HFFc6 (cell line): Measurements from ENCODE around the gene CGREF1. TPM values are rescaled to one million over a fixed set of nuclear protein-coding genes. Genes with fewer than 3 reads are reported as not detected.

Experiments
- DNase-seq: peaks from one replicate; pipeline ENCODE4 v3.0.0-alpha.2; 2018
- H3K27ac Mint-ChIP-seq: 2 replicates; pipeline ENCODE4 v1.8.0; 2020; ENCODE audit warnings: mild to moderate bottlenecking, mixed read lengths
- H3K27me3 Mint-ChIP-seq: 2 replicates; pipeline ENCODE4 v1.8.0; 2021; ENCODE audit warnings: mild to moderate bottlenecking, moderate library complexity, mixed read lengths; ENCODE audit not compliant: insufficient read depth
- H3K36me3 Mint-ChIP-seq: 2 replicates; pipeline ENCODE4 v1.8.0; 2021; ENCODE audit warnings: low read depth, mixed read lengths
- H3K4me1 Mint-ChIP-seq: 2 replicates; pipeline ENCODE4 v1.8.0; 2020; ENCODE audit warnings: low read depth, mixed read lengths
- H3K4me3 Mint-ChIP-seq: 2 replicates; pipeline ENCODE4 v1.8.0; 2020; ENCODE audit warnings: mild to moderate bottlenecking, moderate library complexity, mixed read lengths
- H3K9me3 Mint-ChIP-seq: 2 replicates; pipeline ENCODE4 v1.8.0; 2020; ENCODE audit warnings: mild to moderate bottlenecking, mixed read lengths
- CTCF ChIP-seq: fragments of 200-600 bp; sonication (generic); IDR thresholded peaks from 2 replicates; pipeline ENCODE4 v1.5.0; 2021; ENCODE audit warnings: antibody characterized with exemption, mild to moderate bottlenecking
- total RNA-seq, 6 experiments: library from RNA; stranded (reverse); fragmentation: NEBNext Ultra II Directional; extraction: Animal tissue kit (Norgen Biotek cat#: 25700); gene quantifications; 2 replicates in 1 of 6; 3 replicates in 5 of 6; pipeline ENCODE4 v1.2.3, GENCODE V29; 2021

The CGREF1 gene
- total RNA-seq, 6 experiments from 2014 or later: 0.12 TPM; not detected in 5

- H3K9me3 Mint-ChIP-seq: no peaks in the 10 kb centered on the region
- peaks cover 49% of the 10 kb centered on the region for H3K4me1 Mint-ChIP-seq
Observed at GRCh38 chr2:27069436-27069835, 49.5 kb downstream of the CGREF1 start.

GRCh38 chr2:27067385-27067784 is 51.5 kb downstream of the CGREF1 start:
- peaks cover 45% of the 10 kb centered on the region for H3K4me1 Mint-ChIP-seq
- no peak overlapping the region for H3K4me3 Mint-ChIP-seq
- no peaks in the 10 kb centered on the region; the same call in 1 of the 2 replicates for H3K27me3 Mint-ChIP-seq
- no peak for TF ChIP-seq CTCF
- H3K9me3 Mint-ChIP-seq: no peaks in the 10 kb centered on the region
- H3K36me3 Mint-ChIP-seq: peaks cover 66% of the 10 kb centered on the region
- no peak overlapping the region for H3K27ac Mint-ChIP-seq
- DNase-seq: no peak

More at GRCh38 chr2:27069436-27069835, 49.5 kb downstream of the CGREF1 start:
- H3K36me3 Mint-ChIP-seq: peaks cover 50% of the 10 kb centered on the region
- no peaks in the 10 kb centered on the region; the same call in 1 of the 2 replicates for H3K27me3 Mint-ChIP-seq
- no peak for DNase-seq
- TF ChIP-seq CTCF: no peak
- peak overlapping the region; percentile 69 for H3K27ac Mint-ChIP-seq
- H3K4me3 Mint-ChIP-seq: peak overlapping the region; percentile 99

- no peak for DNase-seq
- Mint-ChIP-seq H3K9me3 (no peaks in the 10 kb centered on the region), H3K27ac (no peak overlapping the region), H3K4me1 (peaks cover 32% of the 10 kb centered on the region), H3K27me3 (peaks cover 2% of the 10 kb centered on the region; the same call in 1 of the 2 replicates), H3K36me3 (peaks cover 57% of the 10 kb centered on the region), H3K4me3 (no peak overlapping the region)
- TF ChIP-seq CTCF: no peak
Observed at GRCh38 chr2:27065128-27065527, 53.8 kb downstream of the CGREF1 start.

GRCh38 chr2:27060323-27060722 is 58.6 kb downstream of the CGREF1 start:
- no peak for TF ChIP-seq CTCF
- no peak for DNase-seq
- H3K9me3 Mint-ChIP-seq: no peaks in the 10 kb centered on the region
- peaks cover 2% of the 10 kb centered on the region for H3K27me3 Mint-ChIP-seq
- peaks cover 30% of the 10 kb centered on the region for H3K36me3 Mint-ChIP-seq
- H3K4me1 Mint-ChIP-seq: peaks cover 13% of the 10 kb centered on the region
- H3K4me3 Mint-ChIP-seq: no peak overlapping the region
- no peak overlapping the region for H3K27ac Mint-ChIP-seq

- Mint-ChIP-seq H3K9me3 (no peaks in the 10 kb centered on the region), H3K4me3 (no peak overlapping the region), H3K27me3 (peaks cover 2% of the 10 kb centered on the region), H3K4me1 (peaks cover 9% of the 10 kb centered on the region), H3K27ac (no peak overlapping the region), H3K36me3 (peaks cover 32% of the 10 kb centered on the region)
- DNase-seq: no peak
- no peak for TF ChIP-seq CTCF
Observed at GRCh38 chr2:27059141-27059820, 59.6 kb downstream of the CGREF1 start.
